Peyer's patch (tissue), 4 donors: ENCODE data around the gene MAST2. TPM values are rescaled to one million over a fixed set of nuclear protein-coding genes. Genes with fewer than 3 reads are reported as not detected.

ENCODE experiments used
- DNase-seq, 3 donors: peaks; one replicate each; pipeline ENCODE4 v3.0.0-alpha.2; 2017 to 2019
- H3K27ac ChIP-seq, 4 donors: fragments of 200-600 bp; sonication (generic); one replicate each; pipeline ENCODE4 v1.5.1; 2016 to 2019
- H3K27me3 ChIP-seq, 2 donors: fragments of 200-600 bp; sonication (generic); one replicate each; pipeline ENCODE4 v1.5.1; 2019
- H3K36me3 ChIP-seq, 3 donors: fragments of 200-600 bp; sonication (generic); one replicate each; pipeline ENCODE4 v1.5.1; 2016 to 2019
- H3K4me1 ChIP-seq, 4 donors: fragments of 200-600 bp; sonication (generic); one replicate each; pipeline ENCODE4 v1.5.1; 2016 to 2019
- H3K4me3 ChIP-seq, 4 donors: fragments of 200-600 bp; sonication (generic); 1 replicate in 3 of 4; 2 replicates in 1 of 4; pipeline ENCODE4 v1.5.1; 2016 to 2019; ENCODE audit warnings: mild to moderate bottlenecking in 1 of 4
- H3K9me3 ChIP-seq, 4 donors: fragments of 200-600 bp; sonication (generic); one replicate each; pipeline ENCODE4 v1.5.1; 2016 to 2019; ENCODE audit warnings: mild to moderate bottlenecking in 1 of 4
- POLR2A ChIP-seq, 2 donors: fragments of 450-650 bp; IDR thresholded peaks; one replicate each; pipeline ENCODE4 v1.5.1; 2017; ENCODE audit warnings: antibody characterized with exemption in 2 of 2, mild to moderate bottlenecking in 2 of 2, moderate library complexity in 2 of 2
- total RNA-seq, 4 donors: library from RNA; depleted of rRNA; stranded (reverse); fragments of >200 nt; gene quantifications; one replicate each; pipeline ENCODE4 v1.1.0, GENCODE V29; 2016
- TF ChIP-seq, protein P1 (sequence below), 6 experiments: fragments of 450-650 bp in 4 of 6; fragments of 200-600 bp in 2 of 6; sonication (generic) in 1 of 6; IDR thresholded peaks; one replicate each; pipeline ENCODE4 v1.5.1; 2017 to 2019; ENCODE audit warnings: antibody characterized with exemption in 6 of 6, mild to moderate bottlenecking in 3 of 6, moderate library complexity in 1 of 6

The MAST2 gene
- 100 to 1,000 TPM in 3 of 4 donors, 10 to 100 TPM in 1; 75.9 to 249 (median 134) TPM for total RNA-seq

DNA sequence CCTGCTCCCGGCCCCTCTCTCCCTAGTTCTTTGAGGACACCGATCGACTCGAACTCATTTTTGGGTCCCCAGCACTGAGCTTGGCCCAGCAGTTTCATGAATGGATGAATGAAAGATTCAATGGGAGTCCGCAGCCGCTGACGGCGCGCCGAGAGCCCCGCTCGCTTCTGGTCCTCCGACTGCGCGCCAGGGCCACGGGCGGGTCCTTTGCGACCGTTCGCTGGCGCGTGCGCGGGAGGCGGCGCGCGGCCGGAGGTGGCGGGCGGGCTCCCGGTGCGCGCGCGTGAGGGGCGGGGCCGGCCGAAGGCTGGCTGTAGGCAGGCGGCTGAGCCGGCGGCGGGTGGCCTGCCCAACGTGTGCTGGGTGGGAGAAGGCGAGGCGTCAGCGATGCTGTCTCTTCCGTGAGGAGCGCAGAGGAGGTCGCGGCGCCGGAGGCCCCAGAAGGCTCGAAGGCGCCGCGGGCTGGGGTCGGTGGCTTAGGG is at the start of gene MAST2:
TSS of gene MAST2 (plus strand) at position 314 of the 482 bp plus-strand sequence. CDS start 284 bp downstream, outside the sequence.
- peak; percentile 79 to 94 (median 94) for DNase-seq
- Histone ChIP-seq H3K27ac (peak within 1 kb of the TSS; percentile 61 to 79 (median 69)), H3K4me3 (peak within 1 kb of the TSS; percentile 49 to 60 (median 58)), H3K27me3 (no peaks in the 10 kb centered on the region), H3K36me3 (peaks cover 0 to 5% (median 0%) of the 10 kb centered on the region in 3 donors), H3K9me3 (no peaks in the 10 kb centered on the region), H3K4me1 (peaks cover 0 to 5% (median 4%) of the 10 kb centered on the region in 4 donors)
- TF ChIP-seq, protein P1, sequence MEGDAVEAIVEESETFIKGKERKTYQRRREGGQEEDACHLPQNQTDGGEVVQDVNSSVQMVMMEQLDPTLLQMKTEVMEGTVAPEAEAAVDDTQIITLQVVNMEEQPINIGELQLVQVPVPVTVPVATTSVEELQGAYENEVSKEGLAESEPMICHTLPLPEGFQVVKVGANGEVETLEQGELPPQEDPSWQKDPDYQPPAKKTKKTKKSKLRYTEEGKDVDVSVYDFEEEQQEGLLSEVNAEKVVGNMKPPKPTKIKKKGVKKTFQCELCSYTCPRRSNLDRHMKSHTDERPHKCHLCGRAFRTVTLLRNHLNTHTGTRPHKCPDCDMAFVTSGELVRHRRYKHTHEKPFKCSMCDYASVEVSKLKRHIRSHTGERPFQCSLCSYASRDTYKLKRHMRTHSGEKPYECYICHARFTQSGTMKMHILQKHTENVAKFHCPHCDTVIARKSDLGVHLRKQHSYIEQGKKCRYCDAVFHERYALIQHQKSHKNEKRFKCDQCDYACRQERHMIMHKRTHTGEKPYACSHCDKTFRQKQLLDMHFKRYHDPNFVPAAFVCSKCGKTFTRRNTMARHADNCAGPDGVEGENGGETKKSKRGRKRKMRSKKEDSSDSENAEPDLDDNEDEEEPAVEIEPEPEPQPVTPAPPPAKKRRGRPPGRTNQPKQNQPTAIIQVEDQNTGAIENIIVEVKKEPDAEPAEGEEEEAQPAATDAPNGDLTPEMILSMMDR (IDR thresholded peaks at IDR 0.05) = peak in 1 of 6 experiments; percentile 6
- peak; percentile 77 to 90 for TF ChIP-seq POLR2A (IDR thresholded peaks at IDR 0.05)

DNA sequence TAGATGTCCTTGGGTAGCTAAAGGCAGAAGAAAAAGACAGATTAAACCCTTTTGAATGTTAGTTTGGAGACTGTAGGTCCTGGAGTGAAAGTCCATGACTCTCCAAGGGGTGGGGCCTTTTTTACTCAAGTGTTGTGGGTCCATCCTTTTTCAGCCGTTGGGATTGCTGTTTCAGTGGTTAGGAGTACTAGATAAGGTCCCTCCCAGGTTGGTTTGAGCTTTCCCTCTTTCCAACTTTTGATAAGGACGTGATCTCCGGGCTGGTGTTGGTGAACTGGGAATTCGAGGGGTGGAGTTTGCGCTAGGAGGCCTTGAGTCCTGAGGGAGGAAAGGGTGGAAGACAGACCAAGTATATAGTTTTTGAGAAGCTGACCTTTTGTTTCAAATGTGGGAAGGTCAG is 47.7 kb upstream of the MAST2 start:
- Histone ChIP-seq H3K27ac (no peak overlapping the region), H3K36me3 (no peaks in the 10 kb centered on the region), H3K9me3 (peaks cover 0 to 3% (median 0%) of the 10 kb centered on the region in 4 donors), H3K27me3 (no peaks in the 10 kb centered on the region), H3K4me1 (peaks cover 0 to 5% (median 0%) of the 10 kb centered on the region in 4 donors), H3K4me3 (no peak overlapping the region)
- no peak for DNase-seq
- TF ChIP-seq, protein P1 (IDR thresholded peaks at IDR 0.05) = no peak
- TF ChIP-seq POLR2A (IDR thresholded peaks at IDR 0.05) = no peak

DNA sequence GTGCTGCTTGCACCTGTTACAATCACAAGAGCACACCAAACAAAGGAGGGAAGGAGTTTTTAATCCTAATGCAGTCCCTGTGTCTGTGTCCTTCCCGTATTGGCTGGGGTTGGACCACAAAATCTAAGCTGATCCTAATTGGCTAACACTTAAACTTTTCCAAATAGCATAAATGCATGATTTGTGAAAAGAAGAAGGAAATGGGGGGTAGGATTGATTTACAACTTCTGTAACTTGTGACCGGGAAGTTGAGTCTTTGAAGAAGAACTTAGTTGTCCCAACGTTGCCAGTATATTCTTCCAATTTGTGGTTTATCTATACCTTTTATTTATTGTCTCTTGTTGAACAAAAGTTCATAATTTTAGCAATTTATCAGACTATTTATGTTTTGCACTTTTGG is 41.1 kb upstream of the MAST2 start:
- no peaks in the 10 kb centered on the region for H3K36me3 ChIP-seq
- no peaks in the 10 kb centered on the region for H3K27me3 ChIP-seq
- H3K27ac ChIP-seq = no peak overlapping the region
- H3K9me3 ChIP-seq = no peaks in the 10 kb centered on the region
- DNase-seq = no peak
- H3K4me3 ChIP-seq = no peak overlapping the region
- H3K4me1 ChIP-seq = no peaks in the 10 kb centered on the region
- TF ChIP-seq POLR2A (IDR thresholded peaks at IDR 0.05) = no peak
- TF ChIP-seq, protein P1 (IDR thresholded peaks at IDR 0.05) = no peak

DNA sequence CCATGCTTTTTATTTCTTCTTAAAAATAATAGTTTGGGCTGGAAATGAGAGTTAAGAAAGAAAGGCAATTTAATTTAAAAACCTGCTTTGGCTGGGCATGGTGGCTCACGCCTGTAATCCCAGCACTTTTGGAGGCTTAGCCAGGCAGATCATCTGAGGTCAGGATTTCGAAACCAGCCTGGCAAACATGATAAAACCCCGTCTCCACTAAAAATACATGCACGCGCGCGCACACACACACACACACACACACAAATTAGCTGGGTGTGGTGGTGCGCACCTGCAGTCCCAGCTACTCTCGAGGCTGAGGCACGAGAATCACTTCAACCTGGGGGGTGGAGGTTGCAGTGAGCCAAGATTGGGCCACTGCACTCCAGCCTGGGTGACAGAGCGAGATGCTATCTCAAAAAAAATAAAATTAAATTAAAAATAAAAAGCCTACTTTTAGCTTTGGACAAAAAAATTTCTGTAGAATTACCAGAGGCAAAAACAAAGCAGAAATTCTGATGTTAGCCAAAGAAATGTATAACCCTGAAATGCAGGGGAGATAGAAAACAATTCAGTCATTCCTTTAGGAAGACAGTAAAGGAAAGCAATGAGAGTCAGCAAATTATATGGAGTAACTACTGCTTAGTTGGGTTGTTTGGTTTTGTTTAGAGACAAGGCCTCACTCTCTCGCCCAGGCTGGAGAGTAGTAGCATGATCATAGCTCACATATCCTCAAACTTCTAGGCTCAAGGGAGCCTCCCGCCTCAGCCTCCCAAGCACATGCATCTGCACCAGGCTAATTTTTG is 37.2 kb upstream of the MAST2 start:
- Histone ChIP-seq H3K27ac (no peak overlapping the region), H3K27me3 (no peaks in the 10 kb centered on the region), H3K4me3 (no peak overlapping the region), H3K36me3 (no peaks in the 10 kb centered on the region), H3K9me3 (no peaks in the 10 kb centered on the region), H3K4me1 (no peaks in the 10 kb centered on the region)
- TF ChIP-seq, protein P1 (IDR thresholded peaks at IDR 0.05) = no peak
- TF ChIP-seq POLR2A (IDR thresholded peaks at IDR 0.05) = no peak
- no peak for DNase-seq

DNA sequence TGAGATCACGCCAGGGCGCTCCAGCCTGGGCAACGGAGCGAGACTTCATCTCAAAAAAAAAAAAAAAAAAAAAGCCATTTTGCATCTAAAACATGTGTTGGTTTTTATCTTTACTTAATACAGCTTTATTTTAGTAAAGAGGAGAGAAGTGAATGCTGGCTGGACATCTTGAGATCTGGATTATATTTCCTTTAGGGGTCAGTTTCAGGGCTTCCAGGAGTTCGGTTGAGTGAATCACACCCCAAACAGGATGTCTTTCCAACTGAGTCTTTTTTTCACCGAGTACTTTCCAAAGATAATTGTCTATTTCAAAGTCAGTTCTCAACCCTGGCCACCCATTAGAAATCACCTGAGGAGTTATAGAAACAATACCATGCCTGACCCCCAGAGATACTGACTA is 36.4 kb upstream of the MAST2 start:
- DNase-seq = no peak
- Histone ChIP-seq H3K4me3 (no peak overlapping the region), H3K36me3 (no peaks in the 10 kb centered on the region), H3K4me1 (no peaks in the 10 kb centered on the region), H3K9me3 (no peaks in the 10 kb centered on the region), H3K27ac (no peak overlapping the region), H3K27me3 (no peaks in the 10 kb centered on the region)
- no peak for TF ChIP-seq POLR2A (IDR thresholded peaks at IDR 0.05)
- TF ChIP-seq, protein P1 (IDR thresholded peaks at IDR 0.05) = no peak
